ENCODE results near the gene ELOF1.
"Not testable (repeated sequence)": the region's sequence is repeated elsewhere in the genome, so short reads cannot be mapped to it uniquely, and the experiment has no call there.

Gene ELOF1

GRCh38 chr19:11558881-11559828 lies at the start of gene ELOF1:
ELOF1 (minus strand) TSS chr19:11559230; CDS start chr19:11554347, 4,883 bp downstream.
- DNase-seq (ENCODE audit: low spot score): peak; percentile 98

GRCh38 chr19:11606484-11606883 lies 47.5 kb upstream of the ELOF1 start:
- DNase-seq (ENCODE audit: low spot score): no peak

GRCh38 chr19:11599704-11600103 lies 40.7 kb upstream of the ELOF1 start:
- DNase-seq (ENCODE audit: low spot score): not testable (repeated sequence)

DNA sequence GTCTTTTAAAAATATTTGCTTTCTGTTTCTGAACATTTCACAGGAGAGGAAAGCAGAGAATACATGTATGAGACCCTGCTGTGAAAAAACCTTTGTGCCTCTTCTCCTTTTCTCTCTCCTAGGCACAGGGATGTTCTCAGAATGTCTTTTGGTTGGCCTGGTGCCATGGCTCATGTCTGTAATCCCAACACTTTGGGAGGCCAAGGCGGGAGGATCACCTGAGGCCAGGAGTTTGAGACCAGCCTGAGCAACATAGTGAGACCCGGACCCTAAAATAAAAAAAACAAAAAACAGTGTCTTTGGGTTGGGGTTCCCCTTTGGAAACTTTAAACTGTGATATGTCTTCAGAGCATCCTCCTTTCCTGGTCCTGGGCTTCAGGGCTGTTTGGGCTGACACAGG lies 39.7 kb upstream of the ELOF1 start:
- DNase-seq (ENCODE audit: low spot score): no peak

DNA sequence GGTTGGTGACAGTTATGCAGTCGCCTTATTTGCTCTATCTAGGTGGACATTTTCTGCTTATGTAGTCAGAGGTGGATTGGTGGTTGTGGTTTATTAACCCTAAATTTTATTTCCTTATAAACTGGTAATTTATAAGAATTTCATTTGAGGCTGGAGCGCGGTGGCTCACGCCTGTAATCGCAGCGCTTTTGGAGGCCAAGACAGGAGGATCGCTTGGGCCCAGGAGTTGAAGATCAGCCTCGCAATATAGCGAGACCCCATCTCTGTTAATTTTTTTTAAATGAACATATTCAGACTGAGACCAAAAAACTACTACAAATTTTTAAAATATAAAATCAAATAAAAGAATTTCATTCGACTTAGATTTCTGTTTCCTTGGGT lies 39.1 kb upstream of the ELOF1 start:
- DNase-seq (ENCODE audit: low spot score): no peak

DNA sequence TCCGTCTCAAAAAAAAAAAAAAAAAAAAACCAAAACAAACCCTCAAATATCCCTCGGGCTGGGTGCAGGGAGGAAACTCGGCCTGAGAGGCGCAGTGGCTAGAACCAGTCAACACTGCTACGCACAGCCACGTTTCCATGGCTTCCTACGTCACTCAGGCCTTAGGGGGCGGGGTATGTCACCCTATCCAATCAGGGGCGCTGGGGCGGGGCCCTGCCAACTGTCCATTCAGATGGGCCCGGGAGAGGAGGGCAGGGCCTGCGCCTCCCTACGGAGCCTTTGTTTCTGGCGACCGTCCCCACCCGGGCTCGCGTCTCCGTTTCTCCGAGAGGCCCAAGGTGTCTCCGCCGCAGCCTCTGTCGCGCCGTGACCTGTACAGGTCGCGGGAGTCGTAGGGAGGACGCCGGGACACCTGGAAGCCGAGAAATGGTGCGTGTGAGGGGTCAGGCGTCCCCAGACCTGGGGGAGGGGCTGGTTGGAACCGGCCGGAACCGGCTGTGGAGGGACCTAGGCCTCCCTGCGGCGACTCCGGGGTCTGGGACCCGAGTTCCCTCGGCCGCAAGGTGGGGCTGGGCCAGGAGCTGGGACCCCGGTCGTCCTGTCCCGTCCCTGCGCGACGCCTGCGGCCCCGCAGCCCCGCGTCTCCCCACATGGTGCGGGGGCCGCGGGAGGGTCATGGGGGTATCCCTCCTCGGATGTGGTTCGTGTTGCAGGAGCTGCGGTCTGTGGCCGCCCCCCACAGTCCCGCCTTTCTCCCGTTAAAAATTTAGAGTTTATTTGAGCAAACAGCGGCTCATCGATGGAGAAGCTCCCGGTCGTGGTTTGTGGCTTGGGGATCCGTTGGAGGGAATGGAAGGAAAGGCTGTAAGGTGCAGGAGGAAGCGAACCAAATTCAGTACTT lies 38.4 kb upstream of the ELOF1 start, which contains the start of gene ZNF627:
Gene ZNF627, plus strand, starts transcription at position 282 of the 901 bp plus-strand sequence. Its CDS starts 145 bp downstream, at position 427.
- peak; percentile 95 for DNase-seq (ENCODE audit: low spot score)

GRCh38 chr19:11596156-11596555 lies 37.1 kb upstream of the ELOF1 start:
- DNase-seq (ENCODE audit: low spot score): no peak

- no peak for DNase-seq (ENCODE audit: low spot score)
Observed at GRCh38 chr19:11594084-11594483, 35.1 kb upstream of the ELOF1 start.

- no peak for DNase-seq (ENCODE audit: low spot score)
Observed at GRCh38 chr19:11587975-11588631, 29.1 kb upstream of the ELOF1 start.

DNA sequence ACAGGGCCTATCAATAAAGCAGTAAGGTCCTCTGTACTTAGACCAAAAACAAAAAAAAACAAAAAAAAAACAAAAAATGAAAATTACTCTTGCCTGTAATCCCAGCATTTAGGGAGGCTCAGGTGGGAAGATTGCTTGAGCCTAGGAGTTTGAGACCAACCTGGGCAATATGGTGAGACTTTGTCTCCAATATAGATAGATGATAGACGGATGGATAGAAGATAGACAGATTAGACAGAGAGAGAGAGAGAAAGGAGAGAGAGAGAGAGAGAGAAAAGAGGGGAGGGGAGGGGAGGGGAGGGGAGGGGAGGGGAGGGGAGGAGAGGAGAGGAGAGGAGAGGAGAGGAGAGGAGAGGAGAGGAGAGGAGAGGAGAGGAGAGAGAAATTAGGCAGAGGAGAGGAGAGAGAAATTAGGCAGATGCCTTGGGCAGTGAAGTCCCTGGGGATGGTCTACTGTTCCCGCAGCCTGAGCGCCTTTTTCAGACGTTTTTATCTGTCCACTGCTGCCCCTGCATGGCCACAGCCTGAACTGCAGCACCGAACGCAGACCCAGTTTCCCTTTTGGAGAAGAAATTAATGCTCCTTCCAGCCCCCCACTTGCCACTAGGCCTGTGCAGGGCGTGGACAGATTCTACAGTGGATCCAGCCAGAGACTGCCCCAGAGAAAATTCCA lies 28.4 kb upstream of the ELOF1 start:
- peak; percentile 55 for DNase-seq (ENCODE audit: low spot score)

- DNase-seq (ENCODE audit: low spot score): no peak
Observed at GRCh38 chr19:11586331-11586730, 27.3 kb upstream of the ELOF1 start.

DNA sequence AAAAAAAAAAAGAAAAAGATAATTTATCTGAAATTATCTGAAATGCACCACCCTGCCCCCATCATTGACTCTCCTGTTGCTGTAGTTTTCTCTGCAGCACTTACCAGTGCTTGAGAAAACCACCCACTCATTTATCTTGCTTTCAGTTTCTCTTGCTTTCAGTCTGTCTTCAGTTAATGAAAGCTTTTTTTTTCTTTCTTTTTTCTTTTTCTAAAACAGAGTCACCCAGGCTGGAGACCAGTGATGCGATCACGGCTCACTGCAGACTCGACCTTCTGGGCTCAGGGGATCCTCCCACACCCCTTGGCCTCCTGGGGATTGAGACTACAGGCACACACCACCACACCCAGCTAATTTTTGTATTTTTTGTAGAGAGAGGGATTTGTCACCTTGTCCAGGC lies 22.7 kb upstream of the ELOF1 start:
- DNase-seq (ENCODE audit: low spot score): no peak

- no peak for DNase-seq (ENCODE audit: low spot score)
Observed at GRCh38 chr19:11580116-11580515, 21.1 kb upstream of the ELOF1 start.

- DNase-seq (ENCODE audit: low spot score): no peak
Observed at GRCh38 chr19:11578258-11579142, 19.5 kb upstream of the ELOF1 start.

- DNase-seq (ENCODE audit: low spot score): no peak
Observed at GRCh38 chr19:11577451-11578257, 18.6 kb upstream of the ELOF1 start, which contains the start of gene ACP5. ACP5 (minus strand) TSS chr19:11577645; CDS start chr19:11577317, 328 bp downstream.

DNA sequence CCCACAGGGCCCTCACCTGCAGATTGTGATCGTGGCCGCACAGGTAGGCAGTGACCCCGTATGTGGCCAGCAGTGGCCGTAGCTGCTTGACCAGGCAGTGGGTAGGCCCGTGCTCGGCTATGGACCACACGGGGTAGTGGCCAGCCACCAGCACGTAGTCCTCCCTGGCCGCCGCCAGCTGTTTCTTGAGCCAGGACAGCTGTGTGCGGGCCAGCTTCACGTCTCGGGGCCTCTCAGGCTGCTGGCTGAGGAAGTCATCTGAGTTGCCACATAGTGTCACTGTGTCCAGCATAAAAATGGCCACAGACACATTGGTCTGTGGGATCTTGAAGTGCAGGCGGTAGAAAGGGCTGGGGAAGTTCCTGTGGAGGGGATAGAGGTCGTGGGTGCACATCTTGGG lies 17.2 kb upstream of the ELOF1 start:
- DNase-seq (ENCODE audit: low spot score): no peak

- no peak for DNase-seq (ENCODE audit: low spot score)
Observed at GRCh38 chr19:11574689-11575088, 15.7 kb upstream of the ELOF1 start.

DNA sequence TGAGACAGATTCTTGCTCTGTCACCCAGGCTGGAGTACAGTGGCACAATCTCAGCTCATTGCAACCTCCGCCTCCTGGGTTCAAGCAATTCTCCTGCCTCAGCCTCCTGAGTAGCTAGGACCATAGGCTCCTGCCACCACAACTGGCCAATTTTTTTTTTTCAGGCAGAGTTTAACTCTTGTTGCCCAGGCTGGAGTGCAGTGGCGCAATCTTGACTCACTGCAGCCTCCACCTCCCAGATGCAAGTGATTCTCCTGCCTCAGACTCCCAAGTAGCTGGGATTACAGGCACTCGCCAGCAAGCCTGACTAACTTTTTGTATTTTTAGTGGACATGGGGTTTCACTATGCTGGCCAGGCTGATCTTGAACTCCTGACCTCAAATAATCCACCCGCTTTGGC lies 14.7 kb upstream of the ELOF1 start:
- not testable (repeated sequence) for DNase-seq (ENCODE audit: low spot score)

DNA sequence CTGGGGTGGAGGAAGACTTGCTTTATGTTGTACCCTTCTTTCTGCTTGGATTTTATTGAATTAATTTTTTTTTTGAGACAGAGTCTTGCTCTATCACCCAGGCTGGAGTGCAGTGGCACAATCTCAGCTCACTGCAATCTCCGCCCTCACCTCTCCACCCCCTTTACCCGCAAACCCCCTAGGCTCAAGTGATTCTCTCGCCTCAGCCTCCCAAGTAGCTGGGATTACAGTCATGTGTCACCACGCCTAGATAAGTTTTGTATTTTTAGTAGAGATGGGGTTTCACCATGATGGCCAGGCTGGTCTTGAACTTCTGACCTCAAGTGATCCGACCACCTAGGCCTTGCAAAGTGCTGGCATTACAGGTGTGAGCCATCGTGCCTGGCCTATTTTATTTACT lies 14.3 kb upstream of the ELOF1 start:
- not testable (repeated sequence) for DNase-seq (ENCODE audit: low spot score)

Data from kidney capillary endothelial cell (primary cell).